GM23338 (cell line): Measurements from ENCODE around the gene RNU1-1. TPM values are rescaled to one million over a fixed set of nuclear protein-coding genes. Genes with fewer than 3 reads are reported as not detected.
"Not testable (repeated sequence)": the region's sequence is repeated elsewhere in the genome, so short reads cannot be mapped to it uniquely, and the experiment has no call there.

Experiments used
- ATAC-seq: fragments of 200-7000 bp; cut with Tn5 transposase; 3 replicates; pipeline ENCODE4 v1.9.1; 2020
- DNase-seq: peaks from one replicate; pipeline ENCODE4 v3.0.0-alpha.2; 2015; ENCODE audit warnings: low spot score
- H2AFZ ChIP-seq: fragments of 200-600 bp; sonication (generic); 2 replicates; pipeline ENCODE4 v1.8.0; 2016; ENCODE audit warnings: antibody characterized with exemption, mild to moderate bottlenecking, moderate library complexity
- H3F3A ChIP-seq: fragments of 200-600 bp; sonication (generic); replicated peaks from 2 replicates; pipeline ENCODE4 v1.8.0; 2017; ENCODE audit warnings: antibody characterized with exemption, mixed run types, low read depth
- H3K27ac ChIP-seq: fragments of 200-600 bp; sonication (generic); 2 replicates; pipeline ENCODE4 v1.6.1; 2016; ENCODE audit warnings: low read depth
- H3K27me3 ChIP-seq: fragments of 200-600 bp; sonication (generic); 2 replicates; pipeline ENCODE4 v1.8.0; 2016; ENCODE audit warnings: mild to moderate bottlenecking, mixed run types, moderate library complexity; ENCODE audit not compliant: insufficient read depth
- H3K36me3 ChIP-seq: fragments of 200-600 bp; sonication (generic); 2 replicates; pipeline ENCODE4 v1.8.0; 2016; ENCODE audit warnings: mild to moderate bottlenecking; ENCODE audit not compliant: insufficient read depth
- H3K4me1 ChIP-seq: fragments of 200-600 bp; sonication (generic); 2 replicates; pipeline ENCODE4 v1.8.0; 2016; ENCODE audit warnings: mild to moderate bottlenecking, moderate library complexity; ENCODE audit not compliant: insufficient read depth
- H3K4me2 ChIP-seq: fragments of 200-600 bp; sonication (generic); 2 replicates; pipeline ENCODE4 v1.7.1; 2017; ENCODE audit warnings: mixed run types
- H3K4me3 ChIP-seq: fragments of 200-600 bp; sonication (generic); 2 replicates; pipeline ENCODE4 v1.6.1; 2016; ENCODE audit warnings: mixed run types
- H3K79me2 ChIP-seq: fragments of 200-600 bp; sonication (generic); replicated peaks from 2 replicates; pipeline ENCODE4 v1.8.0; 2017; ENCODE audit warnings: mild to moderate bottlenecking; ENCODE audit not compliant: insufficient read depth
- H3K9me2 ChIP-seq: fragments of 200-600 bp; sonication (generic); 2 replicates; pipeline ENCODE4 v1.8.0; 2017; ENCODE audit not compliant: insufficient read depth
- H4K20me1 ChIP-seq: fragments of 200-600 bp; sonication (generic); replicated peaks from 2 replicates; pipeline ENCODE4 v1.8.0; 2017; ENCODE audit warnings: mild to moderate bottlenecking; ENCODE audit not compliant: insufficient read depth
- H3K27ac Mint-ChIP-seq: 2 replicates; pipeline ENCODE4 v1.8.0; 2020; ENCODE audit warnings: inconsistent platforms, mild to moderate bottlenecking, moderate library complexity, mixed read lengths
- H3K27me3 Mint-ChIP-seq: 3 replicates; pipeline ENCODE4 v1.8.0; 2022; ENCODE audit warnings: low read depth, mild to moderate bottlenecking, moderate library complexity, mixed read lengths, inconsistent platforms; ENCODE audit not compliant: insufficient read depth, poor library complexity
- H3K36me3 Mint-ChIP-seq: 3 replicates; pipeline ENCODE4 v1.8.0; 2021; ENCODE audit warnings: low read depth, mild to moderate bottlenecking, inconsistent platforms, moderate library complexity, mixed read lengths
- H3K4me1 Mint-ChIP-seq: 3 replicates; pipeline ENCODE4 v1.8.0; 2020; ENCODE audit warnings: mild to moderate bottlenecking, inconsistent platforms, mixed read lengths
- H3K4me3 Mint-ChIP-seq: 3 replicates; pipeline ENCODE4 v1.8.0; 2021; ENCODE audit warnings: moderate library complexity, mild to moderate bottlenecking, inconsistent platforms, mixed read lengths
- H3K9me3 Mint-ChIP-seq: 3 replicates; pipeline ENCODE4 v1.8.0; 2020; ENCODE audit warnings: moderate library complexity, mild to moderate bottlenecking, inconsistent platforms, mixed read lengths
- polyA plus RNA-seq: library from polyadenylated mRNA; unstranded; fragments of >200 nt; fragmentation: Nextera tagmentation; extraction: Ambion mirVana; gene quantifications from 2 replicates; pipeline ENCODE4 v1.2.1, GENCODE V29; 2016
- total RNA-seq: library from RNA; depleted of rRNA; stranded (reverse); fragments of >200 nt; shearing (Covaris generic); gene quantifications from 2 replicates; pipeline ENCODE4 v1.2.3, GENCODE V29; 2014
- TF ChIP-seq, protein P1 (sequence below): fragments of 250-450 bp; sonication (Bioruptor Pico); IDR thresholded peaks from 2 replicates; pipeline ENCODE4 v1.5.0; 2020; ENCODE audit warnings: mild to moderate bottlenecking, moderate library complexity
- TF ChIP-seq, protein P2 (sequence below): IDR thresholded peaks from 2 replicates; pipeline ENCODE4 v1.6.1; 2016; ENCODE audit warnings: antibody characterized with exemption

RNU1-1 gene
- total and polyA plus RNA-seq, 2 experiments from 2014 or later = not detected

GRCh38 chr1:16484501-16484835 is 29.6 kb downstream of the RNU1-1 start (continued):
- TF ChIP-seq, protein P1, sequence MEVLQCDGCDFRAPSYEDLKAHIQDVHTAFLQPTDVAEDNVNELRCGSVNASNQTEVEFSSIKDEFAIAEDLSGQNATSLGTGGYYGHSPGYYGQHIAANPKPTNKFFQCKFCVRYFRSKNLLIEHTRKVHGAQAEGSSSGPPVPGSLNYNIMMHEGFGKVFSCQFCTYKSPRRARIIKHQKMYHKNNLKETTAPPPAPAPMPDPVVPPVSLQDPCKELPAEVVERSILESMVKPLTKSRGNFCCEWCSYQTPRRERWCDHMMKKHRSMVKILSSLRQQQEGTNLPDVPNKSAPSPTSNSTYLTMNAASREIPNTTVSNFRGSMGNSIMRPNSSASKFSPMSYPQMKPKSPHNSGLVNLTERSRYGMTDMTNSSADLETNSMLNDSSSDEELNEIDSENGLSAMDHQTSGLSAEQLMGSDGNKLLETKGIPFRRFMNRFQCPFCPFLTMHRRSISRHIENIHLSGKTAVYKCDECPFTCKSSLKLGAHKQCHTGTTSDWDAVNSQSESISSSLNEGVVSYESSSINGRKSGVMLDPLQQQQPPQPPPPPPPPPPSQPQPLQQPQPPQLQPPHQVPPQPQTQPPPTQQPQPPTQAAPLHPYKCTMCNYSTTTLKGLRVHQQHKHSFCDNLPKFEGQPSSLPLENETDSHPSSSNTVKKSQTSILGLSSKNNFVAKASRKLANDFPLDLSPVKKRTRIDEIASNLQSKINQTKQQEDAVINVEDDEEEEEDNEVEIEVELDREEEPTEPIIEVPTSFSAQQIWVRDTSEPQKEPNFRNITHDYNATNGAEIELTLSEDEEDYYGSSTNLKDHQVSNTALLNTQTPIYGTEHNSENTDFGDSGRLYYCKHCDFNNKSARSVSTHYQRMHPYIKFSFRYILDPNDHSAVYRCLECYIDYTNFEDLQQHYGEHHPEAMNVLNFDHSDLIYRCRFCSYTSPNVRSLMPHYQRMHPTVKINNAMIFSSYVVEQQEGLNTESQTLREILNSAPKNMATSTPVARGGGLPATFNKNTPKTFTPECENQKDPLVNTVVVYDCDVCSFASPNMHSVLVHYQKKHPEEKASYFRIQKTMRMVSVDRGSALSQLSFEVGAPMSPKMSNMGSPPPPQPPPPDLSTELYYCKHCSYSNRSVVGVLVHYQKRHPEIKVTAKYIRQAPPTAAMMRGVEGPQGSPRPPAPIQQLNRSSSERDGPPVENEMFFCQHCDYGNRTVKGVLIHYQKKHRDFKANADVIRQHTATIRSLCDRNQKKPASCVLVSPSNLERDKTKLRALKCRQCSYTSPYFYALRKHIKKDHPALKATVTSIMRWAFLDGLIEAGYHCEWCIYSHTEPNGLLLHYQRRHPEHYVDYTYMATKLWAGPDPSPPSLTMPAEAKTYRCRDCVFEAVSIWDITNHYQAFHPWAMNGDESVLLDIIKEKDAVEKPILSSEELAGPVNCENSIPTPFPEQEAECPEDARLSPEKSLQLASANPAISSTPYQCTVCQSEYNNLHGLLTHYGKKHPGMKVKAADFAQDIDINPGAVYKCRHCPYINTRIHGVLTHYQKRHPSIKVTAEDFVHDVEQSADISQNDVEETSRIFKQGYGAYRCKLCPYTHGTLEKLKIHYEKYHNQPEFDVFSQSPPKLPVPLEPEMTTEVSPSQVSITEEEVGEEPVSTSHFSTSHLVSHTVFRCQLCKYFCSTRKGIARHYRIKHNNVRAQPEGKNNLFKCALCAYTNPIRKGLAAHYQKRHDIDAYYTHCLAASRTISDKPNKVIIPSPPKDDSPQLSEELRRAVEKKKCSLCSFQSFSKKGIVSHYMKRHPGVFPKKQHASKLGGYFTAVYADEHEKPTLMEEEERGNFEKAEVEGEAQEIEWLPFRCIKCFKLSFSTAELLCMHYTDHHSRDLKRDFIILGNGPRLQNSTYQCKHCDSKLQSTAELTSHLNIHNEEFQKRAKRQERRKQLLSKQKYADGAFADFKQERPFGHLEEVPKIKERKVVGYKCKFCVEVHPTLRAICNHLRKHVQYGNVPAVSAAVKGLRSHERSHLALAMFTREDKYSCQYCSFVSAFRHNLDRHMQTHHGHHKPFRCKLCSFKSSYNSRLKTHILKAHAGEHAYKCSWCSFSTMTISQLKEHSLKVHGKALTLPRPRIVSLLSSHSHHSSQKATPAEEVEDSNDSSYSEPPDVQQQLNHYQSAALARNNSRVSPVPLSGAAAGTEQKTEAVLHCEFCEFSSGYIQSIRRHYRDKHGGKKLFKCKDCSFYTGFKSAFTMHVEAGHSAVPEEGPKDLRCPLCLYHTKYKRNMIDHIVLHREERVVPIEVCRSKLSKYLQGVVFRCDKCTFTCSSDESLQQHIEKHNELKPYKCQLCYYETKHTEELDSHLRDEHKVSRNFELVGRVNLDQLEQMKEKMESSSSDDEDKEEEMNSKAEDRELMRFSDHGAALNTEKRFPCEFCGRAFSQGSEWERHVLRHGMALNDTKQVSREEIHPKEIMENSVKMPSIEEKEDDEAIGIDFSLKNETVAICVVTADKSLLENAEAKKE = no peak
- TF ChIP-seq, protein P2, sequence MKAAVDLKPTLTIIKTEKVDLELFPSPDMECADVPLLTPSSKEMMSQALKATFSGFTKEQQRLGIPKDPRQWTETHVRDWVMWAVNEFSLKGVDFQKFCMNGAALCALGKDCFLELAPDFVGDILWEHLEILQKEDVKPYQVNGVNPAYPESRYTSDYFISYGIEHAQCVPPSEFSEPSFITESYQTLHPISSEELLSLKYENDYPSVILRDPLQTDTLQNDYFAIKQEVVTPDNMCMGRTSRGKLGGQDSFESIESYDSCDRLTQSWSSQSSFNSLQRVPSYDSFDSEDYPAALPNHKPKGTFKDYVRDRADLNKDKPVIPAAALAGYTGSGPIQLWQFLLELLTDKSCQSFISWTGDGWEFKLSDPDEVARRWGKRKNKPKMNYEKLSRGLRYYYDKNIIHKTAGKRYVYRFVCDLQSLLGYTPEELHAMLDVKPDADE = no peak

- H3K4me1 ChIP-seq, H3K4me1 Mint-ChIP-seq, H3K4me3 Mint-ChIP-seq, H3K9me2 ChIP-seq, H3K79me2 ChIP-seq, H3K27me3 Mint-ChIP-seq, H3K27ac Mint-ChIP-seq, H4K20me1 ChIP-seq, H2AFZ ChIP-seq, H3K36me3 ChIP-seq, H3K4me3 ChIP-seq, H3K9me3 Mint-ChIP-seq, H3K27ac ChIP-seq, H3F3A ChIP-seq, DNase-seq, H3K4me2 ChIP-seq, H3K27me3 ChIP-seq: not testable (repeated sequence)
- H3K36me3 Mint-ChIP-seq = peaks cover 21% of the 10 kb centered on the region
- peak; percentile 85 for ATAC-seq
Measured at GRCh38 chr1:16483639-16484500, 30.2 kb downstream of the RNU1-1 start.

DNA sequence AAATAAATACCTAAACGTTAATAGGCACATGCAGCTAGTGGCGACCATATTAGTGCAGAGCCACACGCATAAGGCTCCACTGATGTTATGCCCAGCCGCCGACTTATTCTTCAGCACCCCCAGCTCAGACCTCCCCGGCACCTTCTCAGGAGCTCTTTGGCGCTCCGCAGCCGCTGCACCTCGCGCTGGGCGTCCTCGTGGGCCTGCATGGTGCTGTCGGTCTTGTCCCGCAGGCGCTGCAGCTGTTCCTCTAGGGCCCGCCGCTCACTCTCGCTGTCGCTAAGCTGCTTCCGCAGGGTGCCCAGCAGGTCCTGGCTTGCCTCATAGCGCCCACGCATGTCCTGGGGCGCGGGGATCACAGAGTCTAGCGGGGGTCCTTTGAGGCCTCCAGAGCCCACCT is 30.9 kb downstream of the RNU1-1 start:
- H4K20me1 ChIP-seq, H3K27me3 ChIP-seq, H3K36me3 ChIP-seq, H3K79me2 ChIP-seq, H3K9me2 ChIP-seq, H2AFZ ChIP-seq, H3K27me3 Mint-ChIP-seq, H3K4me2 ChIP-seq, H3K4me3 ChIP-seq, DNase-seq, H3F3A ChIP-seq, H3K27ac ChIP-seq, H3K27ac Mint-ChIP-seq, H3K4me3 Mint-ChIP-seq, H3K9me3 Mint-ChIP-seq, H3K4me1 ChIP-seq, H3K4me1 Mint-ChIP-seq: not testable (repeated sequence)
- ATAC-seq = peak; percentile 34
- H3K36me3 Mint-ChIP-seq = peaks cover 25% of the 10 kb centered on the region; the same call in 2 of the 3 replicates
